HEK293 (cell line): Measurements from ENCODE around the gene ETS2.
A peak's percentile ranks its signal among the peaks of the same experiment; 100 is the strongest.

Source experiments
- CTCF ChIA-PET: fragments of 350-600 bp; formaldehyde crosslinking; extraction: SDS; loops from one replicate; lab custom pipeline; 2021; ENCODE audit warnings: antibody characterized with exemption; lab: Yijun Ruan, JAX
- POLR2A ChIA-PET: fragments of 300-600 bp; formaldehyde crosslinking; extraction: SDS; loops from one replicate; lab custom pipeline; 2020; ENCODE audit warnings: antibody characterized with exemption, inconsistent platforms; lab: Yijun Ruan, JAX
- H3K27ac ChIP-seq: fragments of 200-500 bp; sonication (Bioruptor generic); 2 replicates; pipeline ENCODE4 v1.5.1; 2014; ENCODE audit warnings: low read depth, low read length, control low read depth, inconsistent platforms; ENCODE audit errors: extremely low read depth
- H3K36me3 ChIP-seq, 2 experiments: fragments of 200-500 bp in 1 of 2; sonication (Bioruptor generic) in 1 of 2; 1 replicate in 1 of 2; 2 replicates in 1 of 2; pipeline ENCODE4 v1.5.1; 2014 to 2017; ENCODE audit warnings: inconsistent platforms in 2 of 2, low read length in 2 of 2; ENCODE audit not compliant: control insufficient read depth in 2 of 2, insufficient read depth in 1 of 2
- H3K4me1 ChIP-seq: fragments of 200-500 bp; sonication (Bioruptor generic); 2 replicates; pipeline ENCODE4 v1.5.1; 2014; ENCODE audit warnings: mild to moderate bottlenecking, low read length, inconsistent platforms; ENCODE audit not compliant: control insufficient read depth, insufficient read depth
- H3K4me3 ChIP-seq: 2 replicates; pipeline ENCODE4 v1.5.1; 2011; ENCODE audit warnings: low read depth, mild to moderate bottlenecking, control low read depth, low read length, moderate library complexity
- H3K9me3 ChIP-seq: fragments of 200-500 bp; sonication (Bioruptor generic); 2 replicates; pipeline ENCODE4 v1.5.1; 2014; ENCODE audit warnings: low read depth, low read length, inconsistent platforms; ENCODE audit not compliant: control insufficient read depth, insufficient read depth
- GLIS1 ChIP-seq: fragments of 450-650 bp; formaldehyde crosslinking; IDR thresholded peaks from 2 replicates; pipeline ENCODE4 v1.5.1; 2016; ENCODE audit warnings: missing biosample characterization, missing genetic modification characterization
- HOXA7 ChIP-seq: sonication (generic); formaldehyde crosslinking; IDR thresholded peaks from 2 replicates; pipeline ENCODE4 v1.8.1; 2022; ENCODE audit warnings: missing genetic modification reagents, borderline replicate concordance
- KLF8 ChIP-seq: fragments of 450-650 bp; formaldehyde crosslinking; IDR thresholded peaks from 2 replicates; pipeline ENCODE4 v1.5.1; 2016; ENCODE audit warnings: missing biosample characterization, missing genetic modification characterization
- PBX3 ChIP-seq: sonication (generic); formaldehyde crosslinking; IDR thresholded peaks from 2 replicates; pipeline ENCODE4 v1.8.1; 2022; ENCODE audit warnings: mild to moderate bottlenecking, moderate library complexity, missing genetic modification reagents
- SP7 ChIP-seq: fragments of 450-650 bp; formaldehyde crosslinking; IDR thresholded peaks from 2 replicates; pipeline ENCODE4 v1.5.1; 2016; ENCODE audit warnings: missing biosample characterization, missing genetic modification characterization
- TRIM28 ChIP-seq: IDR thresholded peaks from 2 replicates; pipeline ENCODE4 v1.6.1; 2011; ENCODE audit warnings: low read length, control low read depth, borderline replicate concordance
- ZNF10 ChIP-seq: fragments of 450-650 bp; formaldehyde crosslinking; IDR thresholded peaks from 2 replicates; pipeline ENCODE4 v1.5.1; 2017; ENCODE audit warnings: missing biosample characterization, missing genetic modification characterization
- ZNF280D ChIP-seq: fragments of 450-650 bp; formaldehyde crosslinking; IDR thresholded peaks from 2 replicates; pipeline ENCODE4 v1.5.1; 2016; ENCODE audit warnings: missing biosample characterization, missing genetic modification characterization
- ZNF433 ChIP-seq: fragments of 450-650 bp; formaldehyde crosslinking; IDR thresholded peaks from 2 replicates; pipeline ENCODE4 v1.5.1; 2016; ENCODE audit warnings: missing biosample characterization, missing genetic modification characterization, low read depth
- ZNF48 ChIP-seq: fragments of 450-650 bp; formaldehyde crosslinking; IDR thresholded peaks from 2 replicates; pipeline ENCODE4 v1.5.1; 2016; ENCODE audit warnings: missing biosample characterization, missing genetic modification characterization
- ZNF600 ChIP-seq: fragments of 450-650 bp; formaldehyde crosslinking; IDR thresholded peaks from 2 replicates; pipeline ENCODE4 v1.5.1; 2016; ENCODE audit warnings: missing biosample characterization, missing genetic modification characterization
- ZNF623 ChIP-seq: fragments of 450-650 bp; formaldehyde crosslinking; IDR thresholded peaks from 2 replicates; pipeline ENCODE4 v1.5.1; 2016; ENCODE audit warnings: missing biosample characterization, missing genetic modification characterization
- ZNF624 ChIP-seq: fragments of 450-650 bp; formaldehyde crosslinking; IDR thresholded peaks from 2 replicates; pipeline ENCODE4 v1.5.1; 2017; ENCODE audit warnings: missing biosample characterization, missing genetic modification characterization
- ZNF629 ChIP-seq: fragments of 450-650 bp; formaldehyde crosslinking; IDR thresholded peaks from 2 replicates; pipeline ENCODE4 v1.5.1; 2017; ENCODE audit warnings: missing biosample characterization, missing genetic modification characterization
- ZNF639 ChIP-seq: fragments of 450-650 bp; formaldehyde crosslinking; IDR thresholded peaks from 2 replicates; pipeline ENCODE4 v1.5.1; 2016; ENCODE audit warnings: missing biosample characterization, missing genetic modification characterization
- TF ChIP-seq, protein P1 (sequence below): fragments of 450-650 bp; formaldehyde crosslinking; IDR thresholded peaks from 2 replicates; pipeline ENCODE4 v1.5.1; 2016; ENCODE audit warnings: missing biosample characterization, missing genetic modification characterization, borderline replicate concordance
- TF ChIP-seq, protein P2 (sequence below): fragments of 450-650 bp; formaldehyde crosslinking; IDR thresholded peaks from 2 replicates; pipeline ENCODE4 v1.5.1; 2016; ENCODE audit warnings: missing biosample characterization, missing genetic modification characterization

Gene ETS2

DNA sequence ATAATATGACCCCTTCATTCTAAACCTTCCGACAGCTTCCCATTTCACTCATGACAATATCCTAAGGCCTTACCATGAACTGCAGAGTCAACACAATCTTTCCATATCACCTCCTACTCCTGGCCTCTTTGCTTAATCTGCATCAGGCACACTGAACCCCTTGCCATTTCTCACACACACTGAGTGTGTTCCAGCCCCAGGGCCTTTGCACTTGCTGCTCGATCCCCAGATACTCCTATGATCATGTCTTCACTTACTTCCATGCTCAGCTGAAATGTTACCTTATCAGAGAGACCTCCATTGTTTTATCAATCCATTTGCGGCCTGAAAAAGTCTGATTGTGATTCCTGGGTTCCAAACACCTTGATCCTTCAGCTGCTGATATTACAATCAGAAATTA, 47.0 kb downstream of the ETS2 start:
- no peaks in the 10 kb centered on the region for H3K4me1 ChIP-seq
- no peak overlapping the region for H3K4me3 ChIP-seq
- TF ChIP-seq ZNF280D (tag by site-specific recombination), result no peak
- TF ChIP-seq TRIM28, result no peak
- TF ChIP-seq ZNF48 (tag by site-specific recombination), result no peak
- no peak for TF ChIP-seq ZNF433 (tag by site-specific recombination)
- no peak for TF ChIP-seq ZNF624 (tag by site-specific recombination)
- TF ChIP-seq ZNF623, result peak; percentile 91
- no peak for TF ChIP-seq ZNF639 (tag by site-specific recombination)
- TF ChIP-seq PBX3 (CRISPR knock-in tag), result no peak
- H3K36me3 ChIP-seq, result no peaks in the 10 kb centered on the region
- ChIA-PET CTCF (interaction anchor here (1.0 to 1.3 kb wide), 2 partner anchors 17 to 137 kb away, joined by 3 to 4 read pairs; no protein-coding TSS in a partner anchor), POLR2A (interaction anchor here (0.6 to 1.1 kb wide), 2 partner anchors 47 to 331 kb away, joined by 3 to 4 read pairs; partner anchors contain the start of gene ETS2)
- H3K9me3 ChIP-seq, result no peaks in the 10 kb centered on the region
- no peak overlapping the region for H3K27ac ChIP-seq

DNA sequence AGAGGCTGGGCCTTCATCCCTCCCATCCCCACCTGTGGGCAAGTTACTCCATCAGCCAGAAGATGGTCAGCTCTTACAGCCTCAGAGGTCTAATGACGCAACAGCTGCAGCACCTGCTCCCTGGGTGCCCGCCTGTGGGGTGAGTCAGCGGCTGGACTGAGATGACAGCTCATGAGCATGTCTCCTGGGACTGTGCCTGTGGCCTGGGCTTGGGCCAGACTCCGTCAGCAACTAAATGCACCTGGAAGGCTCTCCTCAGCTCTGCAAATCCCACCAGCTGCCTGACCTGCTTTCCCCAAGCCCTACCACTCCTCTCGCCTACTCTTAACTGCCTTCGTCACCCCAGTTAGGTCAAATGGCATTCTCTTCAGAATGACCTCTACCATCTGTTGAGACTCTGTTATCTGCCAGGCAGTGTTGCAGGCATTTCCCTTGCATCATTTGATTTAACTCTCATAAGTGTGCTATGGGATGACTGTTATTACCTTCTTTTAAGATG, 47.7 kb downstream of the ETS2 start:
- no peaks in the 10 kb centered on the region for H3K9me3 ChIP-seq
- TF ChIP-seq ZNF10 (tag by site-specific recombination) (peak; percentile 39; the same call in 1 of the 2 replicates), HOXA7 (CRISPR knock-in tag) (no peak), SP7 (tag by site-specific recombination) (0 out of 2 replicates have a peak, but pooled peaks have one; percentile 17), ZNF629 (peak; percentile 74), KLF8 (tag by site-specific recombination) (peak; percentile 50; the same call in 1 of the 2 replicates), GLIS1 (0 out of 2 replicates have a peak, but pooled peaks have one; percentile 24), ZNF639 (tag by site-specific recombination) (no peak; the same call in 1 of the 2 replicates), ZNF600 (peak; percentile 36; the same call in 1 of the 2 replicates)
- TF ChIP-seq, protein P1, sequence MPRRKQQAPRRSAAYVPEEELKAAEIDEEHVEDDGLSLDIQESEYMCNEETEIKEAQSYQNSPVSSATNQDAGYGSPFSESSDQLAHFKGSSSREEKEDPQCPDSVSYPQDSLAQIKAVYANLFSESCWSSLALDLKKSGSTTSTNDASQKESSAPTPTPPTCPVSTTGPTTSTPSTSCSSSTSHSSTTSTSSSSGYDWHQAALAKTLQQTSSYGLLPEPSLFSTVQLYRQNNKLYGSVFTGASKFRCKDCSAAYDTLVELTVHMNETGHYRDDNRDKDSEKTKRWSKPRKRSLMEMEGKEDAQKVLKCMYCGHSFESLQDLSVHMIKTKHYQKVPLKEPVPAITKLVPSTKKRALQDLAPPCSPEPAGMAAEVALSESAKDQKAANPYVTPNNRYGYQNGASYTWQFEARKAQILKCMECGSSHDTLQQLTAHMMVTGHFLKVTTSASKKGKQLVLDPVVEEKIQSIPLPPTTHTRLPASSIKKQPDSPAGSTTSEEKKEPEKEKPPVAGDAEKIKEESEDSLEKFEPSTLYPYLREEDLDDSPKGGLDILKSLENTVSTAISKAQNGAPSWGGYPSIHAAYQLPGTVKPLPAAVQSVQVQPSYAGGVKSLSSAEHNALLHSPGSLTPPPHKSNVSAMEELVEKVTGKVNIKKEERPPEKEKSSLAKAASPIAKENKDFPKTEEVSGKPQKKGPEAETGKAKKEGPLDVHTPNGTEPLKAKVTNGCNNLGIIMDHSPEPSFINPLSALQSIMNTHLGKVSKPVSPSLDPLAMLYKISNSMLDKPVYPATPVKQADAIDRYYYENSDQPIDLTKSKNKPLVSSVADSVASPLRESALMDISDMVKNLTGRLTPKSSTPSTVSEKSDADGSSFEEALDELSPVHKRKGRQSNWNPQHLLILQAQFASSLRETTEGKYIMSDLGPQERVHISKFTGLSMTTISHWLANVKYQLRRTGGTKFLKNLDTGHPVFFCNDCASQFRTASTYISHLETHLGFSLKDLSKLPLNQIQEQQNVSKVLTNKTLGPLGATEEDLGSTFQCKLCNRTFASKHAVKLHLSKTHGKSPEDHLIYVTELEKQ (tag by site-specific recombination), result 0 out of 2 replicates have a peak, but pooled peaks have one; percentile 12
- TF ChIP-seq, protein P2, sequence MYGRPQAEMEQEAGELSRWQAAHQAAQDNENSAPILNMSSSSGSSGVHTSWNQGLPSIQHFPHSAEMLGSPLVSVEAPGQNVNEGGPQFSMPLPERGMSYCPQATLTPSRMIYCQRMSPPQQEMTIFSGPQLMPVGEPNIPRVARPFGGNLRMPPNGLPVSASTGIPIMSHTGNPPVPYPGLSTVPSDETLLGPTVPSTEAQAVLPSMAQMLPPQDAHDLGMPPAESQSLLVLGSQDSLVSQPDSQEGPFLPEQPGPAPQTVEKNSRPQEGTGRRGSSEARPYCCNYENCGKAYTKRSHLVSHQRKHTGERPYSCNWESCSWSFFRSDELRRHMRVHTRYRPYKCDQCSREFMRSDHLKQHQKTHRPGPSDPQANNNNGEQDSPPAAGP, result peak; percentile 51; the same call in 1 of the 2 replicates
- no peak overlapping the region for H3K4me3 ChIP-seq
- ChIA-PET CTCF (interaction anchor here (0.6 to 1.3 kb wide), 3 partner anchors 16 to 129 kb away, joined by 3 to 4 read pairs (median 3); no protein-coding TSS in a partner anchor), POLR2A (interaction anchor here (0.6 to 1.1 kb wide), 2 partner anchors 48 to 330 kb away, joined by 3 to 4 read pairs; partner anchors contain the start of gene ETS2)
- no peak overlapping the region for H3K27ac ChIP-seq
- no peaks in the 10 kb centered on the region for H3K4me1 ChIP-seq
- H3K36me3 ChIP-seq, result no peaks in the 10 kb centered on the region
